Prostate gland (tissue), 2 donors: ENCODE measurements around the gene DLGAP1.

Experiments used
- POLR2A ChIP-seq: fragments of 450-650 bp; IDR thresholded peaks from one replicate; pipeline ENCODE4 v1.6.1; 2016; ENCODE audit warnings: antibody characterized with exemption, mild to moderate bottlenecking
- TF ChIP-seq, protein P1 (sequence below), 4 experiments: fragments of 200-600 bp in 2 of 4; fragments of 450-650 bp in 2 of 4; sonication (generic) in 2 of 4; IDR thresholded peaks; 1 replicate in 3 of 4; 2 replicates in 1 of 4; pipeline ENCODE4 v1.5.1; 2016 to 2019; ENCODE audit warnings: antibody characterized with exemption in 4 of 4, mild to moderate bottlenecking in 2 of 4, moderate library complexity in 2 of 4

DNA sequence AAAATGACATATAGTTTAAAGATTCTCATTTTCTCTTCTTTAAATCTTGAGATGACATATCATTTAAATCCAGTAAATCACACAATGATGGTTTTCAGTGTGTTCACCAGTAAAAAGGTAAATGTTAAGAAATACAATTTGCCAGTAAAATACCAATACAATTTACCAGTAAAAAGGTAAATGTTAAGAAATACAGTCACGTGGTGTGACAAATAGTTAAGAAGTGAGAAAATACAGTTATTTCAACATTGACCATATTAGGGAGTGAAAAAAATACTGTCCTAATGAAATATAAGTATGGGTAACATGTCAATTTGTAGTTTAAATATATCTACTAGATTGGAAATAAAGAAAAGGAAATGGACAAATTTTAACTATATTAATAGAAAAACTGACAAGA lies 80.5 kb downstream of the DLGAP1 start:
- TF ChIP-seq, protein P1, sequence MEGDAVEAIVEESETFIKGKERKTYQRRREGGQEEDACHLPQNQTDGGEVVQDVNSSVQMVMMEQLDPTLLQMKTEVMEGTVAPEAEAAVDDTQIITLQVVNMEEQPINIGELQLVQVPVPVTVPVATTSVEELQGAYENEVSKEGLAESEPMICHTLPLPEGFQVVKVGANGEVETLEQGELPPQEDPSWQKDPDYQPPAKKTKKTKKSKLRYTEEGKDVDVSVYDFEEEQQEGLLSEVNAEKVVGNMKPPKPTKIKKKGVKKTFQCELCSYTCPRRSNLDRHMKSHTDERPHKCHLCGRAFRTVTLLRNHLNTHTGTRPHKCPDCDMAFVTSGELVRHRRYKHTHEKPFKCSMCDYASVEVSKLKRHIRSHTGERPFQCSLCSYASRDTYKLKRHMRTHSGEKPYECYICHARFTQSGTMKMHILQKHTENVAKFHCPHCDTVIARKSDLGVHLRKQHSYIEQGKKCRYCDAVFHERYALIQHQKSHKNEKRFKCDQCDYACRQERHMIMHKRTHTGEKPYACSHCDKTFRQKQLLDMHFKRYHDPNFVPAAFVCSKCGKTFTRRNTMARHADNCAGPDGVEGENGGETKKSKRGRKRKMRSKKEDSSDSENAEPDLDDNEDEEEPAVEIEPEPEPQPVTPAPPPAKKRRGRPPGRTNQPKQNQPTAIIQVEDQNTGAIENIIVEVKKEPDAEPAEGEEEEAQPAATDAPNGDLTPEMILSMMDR (IDR thresholded peaks at IDR 0.05) = no peak
- TF ChIP-seq POLR2A = no peak
